GM19395 (cell line): ENCODE data around the gene IGHMBP2.
"Not testable (repeated sequence)": the region's sequence is repeated elsewhere in the genome, so short reads cannot be mapped to it uniquely, and the experiment has no call there.

Experiments
- ATAC-seq: cut with Tn5 transposase; IDR thresholded peaks from one replicate; pipeline ENCODE4 v1.9.1; 2021; ENCODE audit warnings: mild to moderate bottlenecking, moderate library complexity; ENCODE audit not compliant: unreplicated experiment

Gene IGHMBP2

GRCh38 chr11:68959465-68960293, 56.0 kb downstream of the IGHMBP2 start:
- no peak for ATAC-seq

GRCh38 chr11:68960294-68961071, 56.8 kb downstream of the IGHMBP2 start:
- ATAC-seq, result no peak

- ATAC-seq, result no peak
Measured at GRCh38 chr11:68961245-68961644, 57.6 kb downstream of the IGHMBP2 start.

GRCh38 chr11:68962527-68963250, 59.0 kb downstream of the IGHMBP2 start:
- no peak for ATAC-seq

GRCh38 chr11:68963779-68964178, 60.1 kb downstream of the IGHMBP2 start:
- no peak for ATAC-seq

GRCh38 chr11:68965901-68966853, 62.5 kb downstream of the IGHMBP2 start:
- ATAC-seq, result no peak

- no peak for ATAC-seq
Measured at GRCh38 chr11:68966894-68967780, 63.4 kb downstream of the IGHMBP2 start.

GRCh38 chr11:68968306-68969250, 64.9 kb downstream of the IGHMBP2 start:
- ATAC-seq, result no peak

GRCh38 chr11:68969386-68969785, 65.7 kb downstream of the IGHMBP2 start:
- no peak for ATAC-seq

- ATAC-seq, result no peak
Measured at GRCh38 chr11:68970921-68971636, 67.4 kb downstream of the IGHMBP2 start.

- ATAC-seq, result no peak
Measured at GRCh38 chr11:68973219-68973618, 69.5 kb downstream of the IGHMBP2 start.

- ATAC-seq, result not testable (repeated sequence)
Measured at GRCh38 chr11:68973706-68974105, 70.0 kb downstream of the IGHMBP2 start.

- no peak for ATAC-seq
Measured at GRCh38 chr11:68974421-68975194, 70.9 kb downstream of the IGHMBP2 start.

GRCh38 chr11:68976095-68976494, 72.4 kb downstream of the IGHMBP2 start:
- no peak for ATAC-seq

GRCh38 chr11:68976563-68976962, 72.9 kb downstream of the IGHMBP2 start:
- ATAC-seq, result no peak

- ATAC-seq, result no peak
Measured at GRCh38 chr11:68977781-68978625, 74.3 kb downstream of the IGHMBP2 start.
